Activated T-helper 1 cell treated with anti-CD3 and anti-CD28 coated beads, Interleukin-2, amount 50 U/mL, for 16 hours (primary cell): ENCODE data around the gene SPPL2A.
"Not testable (repeated sequence)": the region's sequence is repeated elsewhere in the genome, so short reads cannot be mapped to it uniquely, and the experiment has no call there.

ENCODE experiments used
- DNase-seq, 2 donors: peaks; one replicate each; pipeline ENCODE4 v3.0.0-alpha.2; 2020; ENCODE audit warnings: low read depth in 1 of 2, low spot score in 1 of 2

SPPL2A gene

GRCh38 chr15:50773389-50773788, 7.9 kb upstream of the SPPL2A start:
- no peak for DNase-seq

DNA sequence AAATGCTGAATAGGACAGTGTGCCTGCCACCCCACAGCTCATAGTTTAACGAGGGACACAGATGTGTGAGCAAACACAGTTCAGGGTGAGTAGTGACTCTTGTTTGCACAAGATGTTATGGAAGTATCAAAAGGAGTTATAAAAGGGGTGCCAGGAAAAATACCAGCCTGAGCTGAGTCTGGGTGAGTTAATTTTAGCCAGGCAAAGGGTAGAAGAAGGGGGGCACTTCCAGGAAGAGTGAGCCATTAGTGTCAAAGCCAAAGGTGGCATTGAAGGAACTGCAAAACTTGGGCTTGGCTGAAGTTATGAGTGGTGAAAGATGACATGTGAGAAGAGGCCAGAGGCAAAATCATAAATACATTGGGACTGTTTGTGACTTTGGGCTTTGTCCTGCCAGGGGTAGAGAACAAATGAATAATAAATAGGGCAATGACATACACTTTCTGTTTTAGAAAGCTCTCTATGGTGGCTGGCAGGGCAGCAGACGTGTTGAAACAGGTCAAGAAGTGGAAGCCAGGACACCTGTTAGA, 1.9 kb upstream of the SPPL2A start:
- no peak for DNase-seq

DNA sequence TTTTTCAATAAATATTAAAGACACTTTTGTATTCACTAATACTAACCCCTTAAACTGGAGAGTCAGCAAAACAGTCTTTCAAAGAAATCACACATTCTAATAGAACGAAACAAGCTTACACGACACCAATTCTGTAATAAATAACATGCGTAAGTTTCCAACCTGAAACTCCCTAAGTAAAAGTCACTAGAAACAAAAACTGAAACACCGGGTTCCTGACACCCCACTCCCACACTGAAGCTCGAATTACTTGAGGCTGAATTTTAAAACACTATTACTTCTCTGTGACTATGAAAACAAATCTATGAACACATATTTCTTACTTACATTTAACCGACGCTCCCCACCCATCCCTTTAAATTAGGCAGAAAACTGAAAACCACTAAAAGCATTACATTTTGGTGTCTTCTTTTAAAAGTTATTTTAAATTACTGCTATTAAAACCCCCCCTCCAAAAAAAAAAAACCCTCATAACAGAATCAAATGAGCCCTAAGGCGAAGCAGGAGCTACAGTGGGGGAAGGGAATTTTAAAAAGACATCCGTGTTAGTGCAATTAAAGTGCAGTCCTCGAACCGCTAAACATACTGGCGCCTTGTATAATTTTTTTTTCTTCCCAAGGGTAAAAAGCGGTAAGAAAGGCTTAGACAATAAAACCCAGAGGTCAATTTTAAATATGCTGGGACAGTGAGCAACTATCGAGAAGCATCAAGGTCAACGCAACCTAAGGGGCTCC, 878 bp downstream of the SPPL2A start:
- DNase-seq: peak in 1 of 2 donors; percentile 25

DNA sequence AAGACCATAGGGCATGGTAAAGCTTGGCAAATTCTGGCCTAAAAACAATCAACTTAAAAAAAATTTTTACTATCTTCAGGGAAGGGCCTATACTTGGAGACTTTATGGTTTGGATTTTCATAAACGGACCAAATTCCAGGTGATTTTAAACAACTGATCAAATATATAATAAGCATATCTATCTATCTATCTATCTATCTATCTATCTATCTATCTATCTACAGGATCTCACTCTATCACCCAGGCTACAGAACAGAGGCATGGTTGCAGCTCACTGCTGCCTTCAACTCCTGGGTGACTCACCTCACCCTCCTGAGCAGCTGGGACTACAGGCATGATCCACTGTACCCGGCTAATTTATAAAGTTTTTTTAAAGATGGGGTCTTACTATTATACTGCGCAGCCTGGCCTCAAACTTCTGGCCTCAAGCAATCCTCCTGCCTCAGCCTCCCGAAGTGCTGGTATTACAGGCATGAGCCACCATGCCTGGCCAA, 6.7 kb downstream of the SPPL2A start:
- no peak for DNase-seq

- no peak for DNase-seq
Measured at GRCh38 chr15:50753463-50753862, 12.0 kb downstream of the SPPL2A start.

GRCh38 chr15:50751394-50751793, 14.1 kb downstream of the SPPL2A start:
- DNase-seq: no peak

DNA sequence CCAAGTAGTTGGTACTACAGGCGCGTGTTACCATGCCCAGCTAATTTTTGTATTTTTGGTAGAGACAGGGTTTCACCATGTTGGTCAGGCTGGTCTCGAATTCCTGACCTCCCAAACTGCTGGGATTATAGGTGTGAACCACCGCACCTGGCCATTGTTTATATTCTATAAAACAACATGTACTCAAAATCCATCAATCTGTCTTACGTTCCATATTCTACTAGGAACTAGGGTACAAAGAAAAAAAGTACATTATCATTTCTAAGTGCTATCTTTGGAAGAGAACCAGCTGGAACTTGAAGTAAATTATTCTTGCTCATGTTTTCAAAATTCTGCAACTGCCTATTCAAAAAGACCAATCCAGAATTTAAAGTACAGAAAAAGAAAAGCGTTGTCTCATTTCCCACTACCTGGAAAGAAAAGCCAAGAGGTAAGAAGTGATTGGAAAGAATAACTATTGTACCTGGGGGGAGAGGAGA, 15.2 kb downstream of the SPPL2A start:
- no peak for DNase-seq

DNA sequence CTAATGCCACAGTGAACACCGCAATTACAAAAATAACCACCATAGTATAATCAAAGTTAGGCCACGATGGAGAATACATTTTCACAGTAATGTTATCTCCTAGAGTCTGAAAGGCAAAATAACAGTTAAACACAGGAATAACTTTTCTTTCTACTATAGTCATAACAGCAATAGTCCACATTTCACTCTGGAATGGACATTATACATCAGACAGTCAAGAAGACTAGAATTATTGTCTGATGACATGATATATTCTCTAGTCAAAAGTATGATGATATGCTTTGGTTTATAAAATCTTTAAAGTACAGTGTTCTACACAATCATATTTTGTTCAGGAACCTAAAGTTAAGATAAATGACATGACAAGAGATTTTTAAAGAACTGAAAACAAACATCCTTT, 18.0 kb downstream of the SPPL2A start:
- DNase-seq: no peak

DNA sequence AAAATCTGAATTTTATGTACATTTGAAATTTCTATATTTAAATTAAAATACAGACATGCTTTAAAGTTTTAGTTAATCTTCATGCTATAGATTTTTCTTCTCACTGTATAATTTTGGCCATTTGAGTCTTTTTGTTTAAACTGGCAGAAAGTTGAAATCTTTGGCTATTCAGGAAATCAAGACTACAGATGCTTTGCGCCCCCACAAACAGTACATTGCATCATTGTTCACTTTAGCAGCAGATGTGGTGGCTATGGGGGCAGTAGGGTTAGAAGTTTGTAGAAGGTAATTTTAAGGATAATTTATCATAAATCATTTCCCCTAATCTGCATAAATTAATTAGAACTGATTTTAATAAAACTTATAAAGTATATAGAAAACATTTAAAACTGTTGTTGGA, 20.9 kb downstream of the SPPL2A start:
- no peak for DNase-seq

GRCh38 chr15:50740955-50741354, 24.6 kb downstream of the SPPL2A start:
- no peak for DNase-seq

DNA sequence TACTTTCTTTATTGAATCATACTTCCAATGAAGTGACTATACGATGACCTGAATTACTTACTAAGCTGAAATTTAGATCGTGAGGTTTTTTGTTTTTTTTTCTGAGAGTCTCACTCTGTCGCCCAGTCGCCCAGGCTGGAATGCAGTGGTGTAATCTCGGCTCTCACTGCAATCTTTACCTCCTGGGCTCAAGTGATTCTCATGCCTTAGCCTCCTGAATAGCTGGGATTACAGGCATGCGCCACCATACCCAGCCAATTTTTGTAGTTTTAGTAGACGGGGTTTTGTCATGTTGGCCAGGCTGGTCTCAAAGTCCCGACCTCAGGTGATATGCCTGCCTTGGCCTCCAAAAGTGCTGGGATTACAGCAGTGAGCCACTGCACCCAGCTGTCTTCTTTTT, 28.7 kb downstream of the SPPL2A start:
- DNase-seq: no peak

DNA sequence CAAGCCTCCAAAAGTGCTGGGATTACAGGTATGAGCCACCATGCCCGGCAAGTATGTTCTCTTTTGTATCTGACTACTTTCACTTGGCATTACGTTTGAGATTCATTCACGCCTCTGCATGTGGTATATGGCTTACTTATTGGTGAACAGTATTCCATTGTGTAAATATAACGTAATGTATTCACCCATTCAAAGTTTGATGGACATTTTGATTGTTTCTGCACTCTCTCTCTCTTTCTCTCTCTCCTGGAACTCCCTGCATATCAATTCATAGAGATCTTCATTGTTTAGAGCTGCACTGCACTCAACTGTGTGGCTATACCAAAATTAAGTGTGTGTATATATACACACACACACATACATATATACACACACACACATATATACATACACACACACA, 30.4 kb downstream of the SPPL2A start:
- DNase-seq: no peak

DNA sequence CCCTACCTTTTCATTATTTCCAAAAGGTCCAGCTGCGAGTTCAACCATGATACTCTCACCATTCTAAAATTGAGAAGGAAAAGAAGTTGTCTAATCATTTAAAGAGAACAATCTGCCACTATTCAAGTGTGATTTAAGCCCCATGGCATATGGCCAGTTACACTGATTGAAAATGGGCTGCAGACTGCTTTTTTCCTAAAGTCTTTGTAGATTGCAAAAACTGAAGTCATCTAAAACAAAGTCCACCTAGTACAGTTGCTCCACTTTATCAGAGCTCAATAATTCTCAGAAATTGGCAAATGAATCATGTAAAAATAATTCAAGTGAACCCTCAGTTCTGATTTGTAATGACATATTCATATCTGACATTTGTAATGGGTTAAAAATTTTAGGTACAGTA, 39.2 kb downstream of the SPPL2A start:
- no peak for DNase-seq

- DNase-seq: no peak
Measured at GRCh38 chr15:50718700-50719125, 46.8 kb downstream of the SPPL2A start.

DNA sequence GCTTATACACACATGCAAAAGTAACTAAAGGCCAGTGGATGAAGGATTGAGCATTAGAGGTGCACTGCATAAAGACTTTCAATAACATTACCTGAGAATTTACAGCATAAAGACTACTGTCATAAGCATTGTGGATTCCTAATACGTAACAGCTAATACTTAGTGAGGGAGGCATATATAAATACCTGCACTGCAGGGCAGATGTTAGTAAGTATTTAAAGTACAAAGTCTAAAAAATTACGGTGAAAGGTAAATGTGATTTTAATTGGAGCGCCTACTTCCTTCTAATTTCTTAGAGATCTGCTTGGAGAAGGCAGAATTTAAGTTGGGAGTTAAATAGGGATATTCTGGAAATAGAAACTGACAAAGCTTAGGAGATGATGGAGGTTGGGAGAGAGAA, 53.5 kb downstream of the SPPL2A start:
- no peak for DNase-seq

DNA sequence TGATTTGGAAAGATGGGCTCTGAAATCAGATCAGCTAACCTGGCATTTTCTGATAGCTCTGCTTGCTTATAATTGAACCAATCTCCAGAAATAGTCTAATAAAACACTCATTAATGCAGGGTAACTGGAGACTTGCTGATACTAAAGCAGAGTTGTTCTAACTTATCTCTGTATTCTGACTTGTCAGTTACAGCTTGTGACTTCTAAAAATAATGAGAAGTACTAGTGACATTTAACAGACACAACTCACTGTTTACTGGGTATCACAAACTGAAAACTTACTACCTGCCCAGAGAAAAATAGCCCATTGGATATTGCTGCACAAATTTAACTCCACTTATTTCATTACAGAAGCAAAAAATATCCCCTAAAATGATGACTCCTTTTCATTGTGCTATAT, 54.9 kb downstream of the SPPL2A start:
- DNase-seq: no peak

- no peak for DNase-seq
Measured at GRCh38 chr15:50707878-50708427, 57.6 kb downstream of the SPPL2A start.

DNA sequence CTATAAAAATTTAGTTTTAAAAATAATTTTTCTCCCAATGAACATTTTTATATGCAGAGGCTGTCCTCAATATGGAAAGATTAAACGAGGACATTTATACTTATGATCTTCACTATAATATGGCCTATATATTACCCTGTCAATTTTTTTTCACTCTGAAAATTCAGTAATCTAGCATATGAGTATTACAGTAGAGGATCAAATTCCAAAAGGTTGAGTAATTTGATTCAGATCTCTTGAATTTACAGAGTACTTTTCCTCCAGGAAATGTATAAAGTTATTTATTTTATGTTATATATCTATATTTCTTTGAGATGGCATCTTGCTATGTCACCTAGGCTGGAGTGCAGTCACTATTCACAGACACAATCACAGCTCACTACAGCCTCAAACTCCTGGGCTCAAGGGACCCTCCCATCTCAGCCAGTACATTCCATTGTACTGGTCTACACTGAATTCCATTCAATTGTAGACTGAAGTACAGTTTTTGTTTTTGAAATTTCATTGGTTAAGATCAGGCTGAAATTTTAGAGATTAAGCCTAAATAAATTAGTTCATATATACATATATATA, 62.7 kb downstream of the SPPL2A start:
- no peak for DNase-seq

GRCh38 chr15:50698101-50698500, 67.4 kb downstream of the SPPL2A start:
- no peak for DNase-seq

DNA sequence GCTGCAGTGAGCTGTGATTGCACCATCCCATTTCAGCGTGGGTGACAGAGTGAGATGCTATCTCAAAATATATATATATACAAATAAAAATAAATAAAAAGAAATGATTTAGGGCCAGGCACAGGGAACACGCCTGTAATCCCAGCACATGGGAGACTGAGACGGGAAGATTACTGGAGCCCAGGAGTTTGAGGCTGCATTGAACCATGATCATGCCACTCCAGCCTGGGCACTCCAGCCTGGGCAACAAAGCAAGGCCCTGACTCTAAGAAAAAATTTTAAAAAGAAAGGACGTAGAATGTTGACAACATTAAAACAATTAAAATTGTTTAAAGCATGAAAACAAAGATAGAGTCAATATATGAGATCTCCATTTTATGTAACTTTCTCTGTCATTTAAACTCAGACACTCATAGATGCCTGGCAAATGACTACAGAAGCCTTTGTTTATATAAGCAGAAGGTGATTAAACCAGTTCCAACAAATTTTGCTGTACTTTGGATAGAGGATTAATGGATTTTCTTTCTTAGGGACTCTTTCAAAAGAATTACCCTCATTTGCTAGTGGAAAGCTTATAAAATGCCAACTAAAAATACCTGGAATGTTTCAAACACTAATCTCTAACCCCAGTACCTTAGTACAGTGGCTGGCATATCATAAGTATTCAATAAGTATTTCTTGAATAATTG, 68.3 kb downstream of the SPPL2A start:
- DNase-seq: no peak

DNA sequence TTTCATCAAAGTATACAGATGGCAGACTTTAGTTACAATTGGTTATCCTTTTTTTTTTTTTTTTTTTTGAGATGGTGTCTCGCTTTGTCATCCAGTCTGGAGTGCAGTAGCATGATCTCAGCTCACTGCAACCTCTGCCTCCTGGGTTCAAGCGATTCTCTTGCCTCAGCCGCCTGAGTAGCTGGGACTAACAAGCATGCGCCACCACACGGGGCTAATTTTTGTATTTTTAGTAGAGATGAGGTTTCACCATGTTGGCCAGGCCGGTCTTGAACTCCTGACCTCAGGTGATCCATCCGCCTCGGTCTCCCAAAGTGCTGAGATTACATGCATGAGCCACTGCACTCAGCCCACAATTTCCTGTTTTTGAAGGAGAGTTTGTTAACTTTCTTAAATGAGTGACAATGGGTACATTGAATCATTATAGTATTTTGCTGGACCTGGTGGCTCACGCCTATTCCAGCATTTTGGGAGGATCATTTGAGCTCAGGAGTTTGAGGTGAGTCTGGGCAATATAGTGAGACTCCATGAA, 70.8 kb downstream of the SPPL2A start:
- DNase-seq: not testable (repeated sequence)
